ENCODE results near the gene HAS3. TPM values are rescaled to one million over a fixed set of nuclear protein-coding genes. Genes with fewer than 3 reads are reported as not detected.

Gene HAS3
- total RNA-seq, 1 experiment from 2014 or later = 100 TPM

DNA sequence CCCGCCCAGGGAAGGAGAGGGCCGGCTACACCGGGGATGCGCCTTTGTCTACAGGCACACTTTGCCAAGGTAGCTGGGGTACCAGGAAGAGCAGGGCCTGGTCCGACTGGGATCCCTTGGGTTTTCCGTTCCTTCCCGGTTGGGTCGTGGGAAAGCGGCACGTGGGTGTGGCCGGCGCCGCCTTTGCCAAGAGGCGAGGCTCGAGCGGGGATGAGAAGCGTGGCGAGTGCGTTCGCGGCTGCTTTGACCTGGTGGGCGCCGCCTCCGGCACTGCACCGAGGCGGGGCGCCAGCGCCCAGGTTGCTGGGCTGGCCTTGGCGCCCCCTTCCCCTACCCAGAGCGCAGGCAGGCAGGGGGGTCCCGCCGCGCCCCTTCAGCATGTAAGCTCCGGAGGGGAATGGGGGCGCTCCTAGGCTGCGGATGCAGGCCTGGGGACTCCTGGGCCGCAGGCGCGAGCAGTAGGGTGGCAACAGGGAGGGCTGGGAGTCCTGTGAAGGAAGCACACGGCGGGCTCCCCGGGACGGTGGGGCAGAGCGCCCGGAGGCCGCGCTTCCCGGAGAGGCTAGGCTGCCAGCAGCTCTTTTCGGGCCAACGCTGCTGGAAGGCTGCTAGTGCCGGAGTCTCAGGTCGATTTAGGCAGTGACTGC lies 2.0 kb downstream of the HAS3 start:
- peak overlapping the region; percentile 86 to 94 for H3K4me3 Mint-ChIP-seq
- no CpG with 5 or more reads among the region's 52 CpGs for WGBS (ENCODE audit: extremely low coverage, insufficient read length, low lambda C conversion rate)

More for the DNA sequence above, 2.0 kb downstream of the HAS3 start:
- no peaks in the 10 kb centered on the region for H4K20me1 ChIP-seq (ENCODE audit: control insufficient read depth, insufficient read depth, insufficient read length)
- Mint-ChIP-seq H3K4me1 (peaks cover 38 to 44% of the 10 kb centered on the region in 2 experiments), H3K9me3 (peaks cover 0 to 3% of the 10 kb centered on the region in 2 experiments; a peak in 2 of 5 replicates), H3K27ac (peak overlapping the region in 2 of 3 experiments; percentile 53 to 97; a peak in 5 of 7 replicates), H3K27me3 (ENCODE audit: low read depth) (peaks cover 11% of the 10 kb centered on the region), H3K36me3 (ENCODE audit: insufficient read depth in 1 of 3, low read depth in 3 of 3) (peaks cover 24 to 37% (median 29%) of the 10 kb centered on the region in 3 experiments)
- H2BK5ac ChIP-seq (ENCODE audit: insufficient read length, low read length) = no peak overlapping the region
- no peak overlapping the region for H2BK12ac ChIP-seq (ENCODE audit: insufficient read length, low read depth, low read length)
- peak overlapping the region; percentile 71 for H3K4me2 ChIP-seq (ENCODE audit: insufficient read depth, insufficient read length, low read length)
- H2BK15ac ChIP-seq (ENCODE audit: low read depth, low read length) = no peak overlapping the region
- H3T11ph ChIP-seq (ENCODE audit: low read length) = no peak overlapping the region
- no peak overlapping the region for H4K91ac ChIP-seq (ENCODE audit: insufficient read length, low read depth, low read length)
- H2AFZ ChIP-seq (ENCODE audit: low read length) = no peak overlapping the region
- peak overlapping the region; percentile 10 for H3K9ac ChIP-seq (ENCODE audit: extremely low read depth, insufficient read length, low read length)
- TF ChIP-seq, protein P1, sequence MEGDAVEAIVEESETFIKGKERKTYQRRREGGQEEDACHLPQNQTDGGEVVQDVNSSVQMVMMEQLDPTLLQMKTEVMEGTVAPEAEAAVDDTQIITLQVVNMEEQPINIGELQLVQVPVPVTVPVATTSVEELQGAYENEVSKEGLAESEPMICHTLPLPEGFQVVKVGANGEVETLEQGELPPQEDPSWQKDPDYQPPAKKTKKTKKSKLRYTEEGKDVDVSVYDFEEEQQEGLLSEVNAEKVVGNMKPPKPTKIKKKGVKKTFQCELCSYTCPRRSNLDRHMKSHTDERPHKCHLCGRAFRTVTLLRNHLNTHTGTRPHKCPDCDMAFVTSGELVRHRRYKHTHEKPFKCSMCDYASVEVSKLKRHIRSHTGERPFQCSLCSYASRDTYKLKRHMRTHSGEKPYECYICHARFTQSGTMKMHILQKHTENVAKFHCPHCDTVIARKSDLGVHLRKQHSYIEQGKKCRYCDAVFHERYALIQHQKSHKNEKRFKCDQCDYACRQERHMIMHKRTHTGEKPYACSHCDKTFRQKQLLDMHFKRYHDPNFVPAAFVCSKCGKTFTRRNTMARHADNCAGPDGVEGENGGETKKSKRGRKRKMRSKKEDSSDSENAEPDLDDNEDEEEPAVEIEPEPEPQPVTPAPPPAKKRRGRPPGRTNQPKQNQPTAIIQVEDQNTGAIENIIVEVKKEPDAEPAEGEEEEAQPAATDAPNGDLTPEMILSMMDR (conservative IDR thresholded peaks at IDR 0.05) = peak; percentile 29; the same call in 1 of the 3 replicates
- H3K27me3 ChIP-seq (ENCODE audit: insufficient read depth, low read length) = no peaks in the 10 kb centered on the region
- H2BK20ac ChIP-seq (ENCODE audit: low read depth, low read length, poor library complexity, severe bottlenecking) = no peak overlapping the region
- no peak overlapping the region for H3K4ac ChIP-seq (ENCODE audit: low read depth, low read length)
- peaks cover 12% of the 10 kb centered on the region; the same call in 1 of the 2 replicates for H3K4me1 ChIP-seq (ENCODE audit: insufficient read depth, low read length)
- H3K9me3 ChIP-seq (ENCODE audit: control insufficient read depth, low read depth, low read length) = no peaks in the 10 kb centered on the region
- no peak overlapping the region for H3K27ac ChIP-seq (ENCODE audit: insufficient read length, low read depth, low read length)
- H2BK120ac ChIP-seq (ENCODE audit: low read depth, low read length, poor library complexity, severe bottlenecking) = no peak overlapping the region
- no peak overlapping the region for H3K56ac ChIP-seq (ENCODE audit: insufficient read length, low read depth, low read length)
- H3K23me2 ChIP-seq (ENCODE audit: insufficient read length, low read depth, low read length, poor library complexity, severe bottlenecking) = peaks cover 19% of the 10 kb centered on the region
- H3K79me1 ChIP-seq (ENCODE audit: insufficient read depth, low read depth, low read length, poor library complexity, severe bottlenecking) = no peaks in the 10 kb centered on the region
- H4K5ac ChIP-seq (ENCODE audit: insufficient read length, low read depth, low read length) = no peak overlapping the region
- no peak overlapping the region for H3K23ac ChIP-seq (ENCODE audit: insufficient read length, low read depth, low read length)
- no peak overlapping the region for H4K8ac ChIP-seq (replicated peaks; ENCODE audit: insufficient read length, low read depth, low read length)
- H3K14ac ChIP-seq (ENCODE audit: insufficient read depth, low read length) = peak overlapping the region; percentile 10; the same call in 1 of the 2 replicates
- H2AK5ac ChIP-seq (ENCODE audit: insufficient read length, low read length) = no peak overlapping the region
- H3K18ac ChIP-seq (ENCODE audit: insufficient read length, low read depth, low read length) = peak overlapping the region; percentile 12
- H3K79me2 ChIP-seq (ENCODE audit: insufficient read depth, low read length) = peaks cover 8% of the 10 kb centered on the region; the same call in 1 of the 2 replicates
- peak; percentile 47 for DNase-seq

Measured in H9 (cell line).